ENCODE results near the gene PLD1.
"Not testable (repeated sequence)": the region's sequence is repeated elsewhere in the genome, so short reads cannot be mapped to it uniquely, and the experiment has no call there.

Gene PLD1

DNA sequence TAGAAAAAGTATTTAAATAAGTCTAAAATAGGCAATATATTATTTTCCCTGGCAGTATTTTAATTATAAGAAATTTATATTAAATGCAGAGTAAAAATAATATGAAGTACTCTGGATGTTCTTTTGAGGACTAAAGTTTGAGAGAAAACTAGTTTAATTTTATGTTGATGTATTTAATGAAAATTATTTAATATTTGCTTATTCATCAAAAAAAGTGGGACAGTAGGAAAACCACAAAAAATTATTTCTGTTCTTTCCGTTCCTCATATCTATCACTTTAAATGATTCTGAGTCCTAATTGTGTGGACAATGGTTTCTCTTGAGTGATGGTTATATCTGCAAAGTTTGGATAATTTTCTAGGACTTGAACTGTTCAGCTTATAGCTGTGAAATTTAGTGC lies 202.8 kb downstream of the PLD1 start:
- DNase-seq (ENCODE audit: low read depth): no peak

DNA sequence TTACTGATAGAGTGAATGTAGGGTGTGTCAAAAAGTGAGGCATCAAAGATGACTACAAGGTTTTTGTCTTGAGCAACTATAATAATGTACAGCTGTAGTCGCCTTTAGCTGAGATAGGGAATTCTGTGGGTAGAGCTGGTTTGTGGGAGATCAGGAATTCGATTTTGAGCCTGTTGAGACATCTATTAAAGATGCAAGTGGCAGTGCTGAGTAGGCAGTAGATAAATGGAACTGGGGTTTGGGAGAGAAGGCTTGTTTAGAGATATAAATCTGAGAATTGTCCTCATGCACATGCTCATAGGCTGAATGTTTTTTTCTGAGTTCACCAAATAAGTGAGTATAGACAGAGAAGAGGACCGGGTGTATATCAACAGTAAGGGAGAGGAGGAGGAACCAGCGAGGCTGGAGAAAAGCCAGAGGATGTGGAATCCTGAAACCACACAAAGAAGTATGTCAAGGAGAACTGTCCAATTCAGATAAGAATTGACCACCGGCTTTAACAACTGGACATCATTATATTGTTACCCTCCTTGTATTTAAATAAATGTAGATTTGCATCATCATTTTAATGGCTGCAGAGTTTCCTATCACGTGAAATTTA lies 204.0 kb downstream of the PLD1 start:
- no peak for DNase-seq (ENCODE audit: low read depth)

DNA sequence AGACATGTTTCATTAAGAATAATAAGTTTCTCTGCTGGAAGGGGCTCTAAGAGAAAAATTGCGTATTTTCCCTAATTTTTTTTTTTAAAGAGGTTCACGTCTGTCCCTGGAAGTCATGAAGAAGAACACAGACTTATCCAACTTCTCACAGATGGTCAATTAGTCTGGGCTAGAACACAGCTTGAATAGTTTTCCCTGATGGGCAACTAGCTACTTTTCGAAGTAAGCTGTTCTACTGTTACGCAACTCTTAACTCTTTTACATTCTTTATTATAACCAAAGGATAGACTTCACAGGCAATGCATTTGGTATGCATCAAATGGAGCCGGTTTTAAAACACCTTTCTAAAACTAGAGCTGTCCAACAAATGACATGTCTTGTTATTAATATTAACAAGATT lies 205.9 kb downstream of the PLD1 start:
- DNase-seq (ENCODE audit: low read depth): no peak

DNA sequence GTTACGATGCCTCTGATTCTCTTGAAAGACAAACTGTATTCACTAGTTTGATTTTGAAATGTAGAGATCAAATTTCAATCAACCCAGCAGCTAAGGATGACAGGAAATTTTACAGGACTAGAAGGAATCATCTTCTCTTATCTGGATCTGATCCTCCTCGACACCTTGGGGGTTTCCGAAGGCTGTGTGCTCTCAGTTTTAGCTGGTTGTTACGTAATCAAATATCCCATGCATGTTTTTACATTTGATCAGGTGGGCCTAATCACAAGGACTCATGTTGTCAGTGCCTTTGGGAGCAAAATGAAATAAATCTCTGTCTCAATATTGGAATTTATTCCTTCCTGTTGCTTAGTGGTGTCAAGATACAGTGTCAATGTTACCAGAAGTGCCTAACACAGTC lies 208.2 kb downstream of the PLD1 start:
- DNase-seq (ENCODE audit: low read depth): no peak

DNA sequence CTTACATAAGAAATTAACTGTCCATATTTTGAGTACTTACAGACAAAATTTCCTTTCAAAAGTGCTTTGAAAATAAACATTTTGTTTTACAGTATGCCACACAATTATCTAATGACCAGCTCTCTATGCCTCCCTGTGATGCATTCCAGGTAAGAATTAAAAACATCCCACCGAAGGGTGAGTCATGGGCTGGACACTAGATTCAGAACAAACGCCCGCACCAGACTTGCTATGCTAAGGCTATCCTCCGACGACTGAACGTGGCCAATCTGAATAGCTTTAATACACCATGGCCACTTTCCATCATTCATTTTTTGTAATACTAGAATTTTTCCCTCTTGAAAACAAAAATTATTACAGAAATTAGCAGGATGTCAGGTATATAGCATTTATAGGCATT lies 210.3 kb downstream of the PLD1 start:
- no peak for DNase-seq (ENCODE audit: low read depth)

DNA sequence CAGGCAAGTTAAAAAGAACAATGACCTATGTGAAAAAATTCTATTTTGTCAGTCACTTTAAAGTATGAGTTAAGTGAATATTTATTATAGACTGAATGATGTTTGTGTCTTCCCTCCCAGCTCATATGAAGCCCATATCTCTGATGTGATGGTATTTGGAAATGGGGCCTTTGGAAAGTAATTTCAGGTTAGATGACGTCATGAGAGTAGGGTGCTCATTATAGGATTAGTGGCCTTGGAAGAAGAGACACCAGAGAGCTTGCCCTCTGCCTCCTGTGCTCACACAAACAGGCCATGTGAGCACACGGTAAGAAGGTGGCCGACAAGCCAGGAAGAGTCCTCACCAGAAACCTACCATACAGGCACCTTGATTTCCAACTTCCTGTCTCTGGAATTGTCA lies 211.3 kb downstream of the PLD1 start:
- no peak for DNase-seq (ENCODE audit: low read depth)

DNA sequence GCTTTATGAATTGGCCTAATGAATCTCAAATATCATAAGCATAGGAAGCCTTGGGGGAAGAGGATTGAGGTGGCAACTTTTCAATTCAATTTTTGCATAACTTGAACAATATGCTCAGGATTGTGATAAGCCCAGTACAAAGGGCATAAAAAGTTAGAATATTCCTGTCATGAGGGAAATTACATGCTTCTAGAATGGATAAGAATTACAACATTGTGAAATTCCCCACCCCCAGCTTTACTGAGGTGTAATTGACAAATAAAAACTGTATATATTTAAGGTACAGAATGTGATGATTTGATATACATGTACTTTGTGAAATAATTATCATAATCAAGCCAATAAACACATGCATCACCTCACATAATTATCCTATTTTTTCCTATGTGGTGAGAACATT lies 217.5 kb downstream of the PLD1 start:
- no peak for DNase-seq (ENCODE audit: low read depth)

DNA sequence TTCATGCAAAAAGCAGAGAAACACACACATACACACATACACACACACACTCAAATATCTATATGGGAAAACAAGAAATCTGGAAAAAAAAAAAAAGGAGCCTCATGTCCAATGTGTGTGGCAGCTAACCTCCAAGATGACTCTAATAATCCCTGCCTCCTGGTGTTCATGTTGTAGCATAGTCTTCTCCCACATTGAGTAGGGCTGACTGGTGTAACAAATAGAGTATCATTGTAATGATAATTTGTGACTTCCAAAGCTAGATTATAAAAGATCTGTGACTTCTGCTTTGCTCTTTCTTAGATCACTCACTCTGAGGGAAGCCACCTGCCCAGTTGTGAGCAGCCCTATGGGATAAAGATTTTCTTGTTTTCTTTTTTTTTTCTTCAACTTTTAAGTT lies 219.2 kb downstream of the PLD1 start:
- peak; percentile 7 for DNase-seq (ENCODE audit: low read depth)

DNA sequence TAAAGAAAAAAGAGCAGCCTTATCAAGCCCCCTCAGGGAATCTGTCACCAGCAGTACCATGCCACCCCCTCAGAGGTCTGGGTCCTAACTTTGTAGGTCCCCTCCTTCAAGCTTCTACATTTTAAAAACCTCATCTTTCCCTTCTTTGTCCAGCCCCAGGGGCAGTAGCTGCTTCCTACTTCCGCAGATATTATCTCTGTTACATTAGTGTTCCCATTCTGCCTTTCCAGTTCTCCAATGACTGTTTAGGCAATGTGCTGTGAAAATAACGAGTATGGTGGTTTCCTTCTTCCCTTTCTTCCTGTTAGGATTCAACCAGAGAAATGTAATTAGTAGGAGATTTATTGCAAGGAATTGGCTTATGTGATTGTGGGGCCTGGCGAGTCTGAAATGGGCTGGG lies 224.0 kb downstream of the PLD1 start:
- no peak for DNase-seq (ENCODE audit: low read depth)

DNA sequence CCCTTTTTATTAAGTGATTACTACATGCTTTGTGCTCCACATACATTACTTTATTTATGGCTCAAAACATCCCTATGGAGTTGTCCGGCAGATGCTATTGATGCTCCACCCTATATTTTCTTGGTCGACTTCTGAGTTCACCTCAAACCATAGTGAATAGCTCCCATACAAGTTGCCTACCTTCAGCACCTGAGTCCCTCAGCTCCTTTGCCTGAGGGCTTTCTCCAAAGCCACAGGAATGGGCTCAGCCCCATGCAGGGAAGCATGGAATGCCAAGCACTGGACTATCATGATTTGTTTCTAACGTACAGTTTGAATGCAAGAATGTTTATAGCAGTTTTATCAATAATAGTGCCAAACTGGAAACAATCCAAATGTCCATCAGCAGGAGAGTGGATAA lies 225.2 kb downstream of the PLD1 start:
- no peak for DNase-seq (ENCODE audit: low read depth)

DNA sequence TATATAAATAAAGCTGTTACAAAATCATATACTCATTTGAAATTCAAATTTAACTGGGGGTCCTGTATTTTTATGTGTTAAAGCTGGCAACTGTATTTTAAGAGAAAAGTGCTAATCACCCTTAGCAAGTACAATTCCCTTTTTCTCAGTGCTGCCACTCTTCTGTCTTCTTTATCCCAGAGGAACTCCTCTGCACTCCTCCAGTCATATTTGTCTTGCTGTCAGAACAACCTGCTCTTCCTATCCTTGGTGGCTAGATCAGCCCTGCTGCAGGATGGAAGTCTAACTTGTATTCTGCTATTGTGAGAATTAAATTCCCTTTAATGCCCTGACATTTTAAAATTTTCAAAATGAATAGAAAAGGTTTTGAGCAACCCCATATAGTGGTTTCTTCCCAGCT lies 226.2 kb downstream of the PLD1 start:
- no peak for DNase-seq (ENCODE audit: low read depth)

DNA sequence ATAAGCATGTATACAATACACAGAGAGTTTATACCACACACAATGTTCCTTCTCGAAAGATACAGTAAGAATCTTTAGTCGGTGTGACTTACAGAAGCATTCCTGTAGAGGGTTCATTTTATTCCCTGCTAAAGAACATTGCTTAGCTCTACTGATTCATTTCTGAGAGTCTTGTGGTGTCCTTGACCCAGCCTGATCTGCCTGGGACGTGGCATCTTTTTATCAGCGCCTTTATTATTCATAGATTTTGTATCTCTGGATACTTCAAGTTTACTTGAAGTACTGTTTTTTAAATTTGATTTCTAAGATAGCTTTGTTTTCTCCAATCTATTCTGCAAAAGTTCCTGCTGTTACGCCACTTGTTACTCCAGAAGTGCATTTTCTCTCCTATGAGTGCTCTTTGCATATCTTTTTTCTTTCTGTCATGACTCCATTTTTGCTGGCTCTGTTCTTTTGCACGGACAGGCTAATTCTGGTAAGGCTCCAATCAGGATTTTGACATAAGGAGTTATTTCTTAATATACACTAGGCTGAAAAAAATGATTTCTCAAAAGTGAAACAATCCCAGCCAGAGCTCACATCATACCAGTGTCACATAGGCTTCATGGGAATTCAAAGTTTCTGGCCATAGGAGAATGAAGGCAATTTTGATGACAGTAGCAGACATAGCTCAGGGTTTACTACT lies 235.6 kb downstream of the PLD1 start:
- no peak for DNase-seq (ENCODE audit: low read depth)

DNA sequence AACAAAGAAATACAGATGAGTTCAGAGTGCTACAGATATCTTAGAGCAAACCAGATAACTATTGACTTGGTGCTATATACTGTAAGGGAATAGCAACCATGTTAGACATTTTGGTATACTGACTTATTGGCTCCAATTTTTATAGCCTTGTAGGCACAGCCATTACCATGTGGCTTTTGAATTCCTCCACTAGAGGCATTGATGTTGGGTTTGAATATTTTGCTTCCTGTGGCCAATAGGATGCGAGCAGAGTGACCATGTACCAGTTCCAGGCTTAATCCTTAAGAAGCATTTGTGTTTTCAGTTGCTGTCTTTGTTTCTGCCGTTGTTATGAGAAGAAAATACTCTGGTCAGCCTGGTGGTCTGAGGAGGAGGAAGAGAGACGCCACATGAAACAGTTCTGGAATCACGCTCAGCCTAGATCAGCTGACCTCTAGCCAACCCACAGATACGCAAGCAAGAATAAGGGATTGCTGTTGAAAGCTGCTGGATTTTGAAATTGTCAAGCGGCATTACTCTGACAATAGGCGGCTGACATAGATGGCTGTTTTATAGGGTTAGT lies 240.6 kb downstream of the PLD1 start:
- peak; percentile 20 for DNase-seq (ENCODE audit: low read depth)

DNA sequence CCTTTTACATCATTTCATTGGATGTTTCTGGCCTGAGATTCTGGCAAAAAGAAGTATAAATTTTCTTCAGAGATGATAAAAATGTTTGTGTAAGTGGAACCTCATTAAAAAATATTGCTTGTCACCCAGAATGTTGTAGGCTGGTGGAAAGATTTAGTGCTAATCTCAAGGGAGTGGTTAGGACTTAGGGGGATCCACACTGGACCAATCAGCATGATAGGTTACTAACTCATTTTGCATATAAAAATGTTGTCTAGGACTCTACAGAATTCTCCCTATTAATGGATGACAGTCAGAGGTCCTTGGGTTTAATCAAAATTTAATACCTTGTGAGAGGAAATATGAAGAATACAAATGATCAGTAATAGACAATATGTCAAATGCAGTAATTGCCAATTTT lies 241.5 kb downstream of the PLD1 start:
- DNase-seq (ENCODE audit: low read depth): no peak

DNA sequence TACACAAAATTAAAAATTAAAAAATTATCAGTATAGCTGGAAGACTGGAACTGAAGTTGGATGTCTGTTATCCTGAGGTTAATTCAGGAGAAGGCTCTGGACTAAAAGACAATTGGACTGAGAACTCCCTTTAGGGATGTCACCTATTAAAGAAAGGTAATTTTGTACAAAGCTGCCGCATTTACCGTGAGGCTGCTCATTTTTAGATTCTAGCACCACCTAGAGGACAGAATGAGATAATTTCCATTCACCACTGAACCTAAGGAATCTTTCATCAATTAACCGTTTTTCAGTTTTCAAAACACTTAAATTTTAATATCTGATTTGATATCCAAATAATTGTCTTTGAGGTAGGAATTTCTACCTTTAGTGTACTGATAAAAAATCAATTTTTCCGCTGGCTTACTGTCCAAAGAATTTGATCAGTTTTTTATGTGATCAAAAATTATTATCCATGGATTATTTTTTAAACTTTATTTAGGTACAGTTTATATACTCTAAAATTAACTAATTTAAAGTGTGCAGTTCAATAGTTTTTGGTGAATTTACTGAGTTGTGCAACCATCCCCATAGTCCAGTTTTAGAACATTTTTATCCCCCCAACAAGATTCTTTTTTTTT lies 243.4 kb downstream of the PLD1 start:
- DNase-seq (ENCODE audit: low read depth): peak; percentile 63

DNA sequence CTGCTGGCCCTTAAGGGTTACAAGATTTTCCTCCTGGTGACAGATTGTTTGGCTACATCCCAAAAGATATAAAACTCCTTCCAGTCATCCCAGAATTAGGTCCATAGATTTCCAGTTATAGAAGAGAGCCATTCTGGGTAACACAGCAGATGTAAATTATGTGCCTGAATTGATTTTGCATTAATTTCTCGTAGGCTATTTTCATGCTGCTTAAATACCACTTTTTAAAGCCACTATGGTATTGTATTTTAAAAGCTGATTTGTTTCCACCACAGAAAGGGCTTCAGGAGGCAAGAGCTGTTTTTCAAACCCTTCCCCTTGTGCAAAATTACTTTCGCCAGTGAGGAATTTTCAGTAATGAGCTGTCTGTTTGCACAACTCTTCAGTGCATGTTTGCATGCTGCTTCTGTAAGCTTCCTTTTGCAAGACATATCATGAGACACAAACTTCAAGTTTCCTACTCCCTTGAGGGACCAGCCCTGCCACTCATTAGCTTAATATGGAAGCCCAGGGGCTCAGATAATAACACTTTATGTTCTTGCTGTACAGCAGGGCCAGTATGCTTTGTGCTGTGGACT lies 244.7 kb downstream of the PLD1 start:
- DNase-seq (ENCODE audit: low read depth): no peak

DNA sequence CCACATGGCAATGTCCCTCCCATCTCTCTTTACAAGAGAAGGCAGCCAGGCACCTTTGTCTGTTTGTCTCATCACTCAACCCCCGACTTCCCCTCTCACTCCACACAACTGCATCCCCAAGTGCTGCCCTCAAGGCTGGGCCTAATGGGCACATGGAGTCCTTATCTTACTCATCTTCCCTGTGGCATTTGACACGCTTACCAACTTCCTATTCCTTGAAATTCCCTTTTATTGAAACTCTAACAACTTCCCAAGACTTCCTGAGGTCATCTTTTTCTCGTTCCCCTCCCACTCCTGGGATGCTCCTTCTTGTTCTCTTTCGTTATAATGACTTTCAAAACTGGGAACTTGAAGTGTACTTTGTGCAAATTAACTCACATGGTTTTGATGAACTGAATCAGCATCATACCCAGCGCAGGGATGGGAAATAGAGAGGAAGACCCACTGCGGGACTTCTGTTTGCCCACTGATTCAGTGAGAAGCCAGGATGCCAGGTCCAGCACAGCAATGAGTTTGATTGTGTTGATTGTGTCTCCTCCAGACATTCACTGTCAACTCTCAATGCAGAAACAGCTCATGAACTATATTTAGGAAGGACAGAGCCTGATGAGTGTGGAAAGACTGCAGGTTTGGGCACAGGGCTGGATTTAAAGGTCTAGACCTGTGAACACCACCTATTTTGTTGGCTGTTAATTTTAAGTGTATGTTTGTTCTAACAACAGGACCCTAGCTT lies 245.4 kb downstream of the PLD1 start:
- DNase-seq (ENCODE audit: low read depth): no peak

DNA sequence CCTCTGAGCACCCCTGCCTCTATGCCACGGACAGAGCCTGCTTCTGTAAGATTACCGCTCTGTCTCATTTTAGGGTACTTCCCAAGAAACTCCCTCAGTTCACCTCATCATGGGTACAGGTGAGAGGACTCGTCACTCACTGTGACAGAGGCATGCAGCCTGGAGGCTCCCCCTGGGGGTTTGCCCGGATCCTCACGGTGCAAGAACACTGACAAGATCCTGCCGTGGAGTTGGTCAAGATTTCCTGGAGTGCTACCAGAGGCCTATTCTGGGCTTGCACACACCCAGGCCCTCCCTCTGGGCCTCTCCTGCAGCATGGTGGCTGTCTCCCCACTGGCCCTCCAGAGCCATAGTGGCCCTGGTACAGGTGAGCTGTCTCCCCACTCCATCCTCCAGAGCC lies 247.0 kb downstream of the PLD1 start:
- no peak for DNase-seq (ENCODE audit: low read depth)

DNA sequence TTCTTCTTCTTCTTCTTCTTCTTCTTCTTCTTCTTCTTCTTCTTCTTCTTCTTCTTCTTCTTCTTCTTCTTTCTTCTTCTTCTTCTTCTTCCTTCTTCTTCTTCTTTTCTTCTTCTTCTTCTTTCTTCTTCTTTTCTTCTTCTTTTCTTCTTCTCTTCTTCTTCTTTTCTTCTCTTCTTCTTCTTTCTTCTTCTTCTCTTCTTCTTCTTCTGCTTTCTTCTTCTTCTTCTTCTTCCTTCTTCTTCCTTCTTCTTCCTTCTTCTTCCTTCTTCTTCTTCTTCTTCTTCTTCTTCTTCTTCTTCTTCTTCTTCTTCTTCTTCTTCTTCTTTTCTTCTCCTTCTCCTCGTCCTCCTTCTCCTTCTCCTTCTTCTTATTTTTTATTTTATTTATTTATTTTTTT lies 247.8 kb downstream of the PLD1 start:
- DNase-seq (ENCODE audit: low read depth): not testable (repeated sequence)

DNA sequence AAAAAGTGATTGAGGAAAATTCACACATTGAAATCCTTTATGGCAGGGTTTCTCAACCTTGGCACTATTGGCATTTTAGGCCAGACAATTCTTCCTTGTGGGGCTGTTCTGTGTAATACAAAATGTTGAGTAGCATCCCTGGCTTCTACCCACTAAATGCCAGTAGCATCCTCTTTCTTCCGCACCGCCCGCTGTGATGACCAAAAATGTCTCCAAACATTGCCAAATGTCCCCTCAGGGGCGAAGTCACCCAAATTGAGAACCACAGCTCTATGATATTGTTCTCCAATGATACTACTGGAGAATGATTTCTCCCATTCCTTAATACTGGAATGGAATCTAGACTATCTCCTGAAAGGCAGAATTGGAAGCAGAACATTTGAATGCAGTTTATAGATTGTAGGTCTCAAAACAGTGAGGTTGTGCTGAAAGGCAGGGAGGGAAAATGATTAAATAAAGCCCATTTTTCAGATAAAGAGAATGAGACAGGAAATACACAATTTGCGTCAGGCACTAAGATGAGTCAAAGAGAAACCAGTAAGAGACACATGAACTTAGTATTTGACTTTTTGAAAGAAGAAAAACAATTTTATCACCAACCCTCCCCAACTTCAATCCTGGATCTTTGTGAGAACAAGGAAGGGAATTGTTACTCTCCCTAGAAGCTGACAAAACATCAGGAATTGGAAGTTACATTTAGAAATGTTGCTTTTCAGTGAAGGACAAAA lies 248.5 kb downstream of the PLD1 start:
- no peak for DNase-seq (ENCODE audit: low read depth)

DNA sequence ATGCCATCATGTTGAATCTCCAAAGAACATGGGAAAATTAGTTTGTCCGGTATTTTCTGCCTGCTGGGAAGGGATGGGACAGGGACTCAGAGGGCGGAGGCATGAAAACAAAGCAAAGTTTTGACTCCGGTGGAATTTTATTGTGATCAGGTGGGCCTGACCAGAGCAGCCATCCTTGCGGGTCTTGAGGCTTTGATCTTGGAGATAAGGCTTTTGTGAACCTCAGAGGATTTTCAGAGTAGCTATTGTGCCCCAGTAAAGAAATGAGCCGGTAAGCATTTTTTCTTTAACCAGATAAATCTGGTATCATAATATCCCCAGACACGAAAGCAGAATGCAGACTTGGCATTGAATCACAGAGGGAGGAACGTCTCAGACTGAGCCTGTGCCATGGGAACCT lies 250.7 kb downstream of the PLD1 start:
- DNase-seq (ENCODE audit: low read depth): no peak

DNA sequence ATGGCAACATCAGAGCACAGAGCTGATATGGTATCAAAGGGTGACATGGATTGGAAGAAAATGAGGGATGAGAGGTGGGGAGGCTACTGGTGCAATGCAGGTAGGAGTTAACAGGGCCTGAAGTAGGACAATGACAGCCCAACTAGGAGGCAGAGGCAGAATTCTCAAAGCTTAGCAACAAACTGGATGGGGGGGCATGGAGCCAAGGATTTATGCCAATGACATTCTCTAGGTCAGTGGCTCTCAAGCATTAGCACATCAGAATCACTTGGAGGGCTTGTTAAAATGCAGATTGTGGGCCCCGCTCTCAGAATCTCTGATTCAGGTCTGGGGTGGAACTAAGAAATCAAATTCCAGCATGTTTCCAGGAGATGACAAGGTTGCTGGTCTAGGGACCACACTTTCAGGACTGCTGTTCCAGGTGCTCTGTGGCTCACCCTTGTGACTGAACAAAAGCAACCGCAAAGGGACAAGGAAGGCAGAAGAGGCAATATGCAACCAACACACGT lies 252.0 kb downstream of the PLD1 start:
- DNase-seq (ENCODE audit: low read depth): no peak

All from ELR (cell line).